Immature natural killer cell (primary cell): ENCODE results near the gene APBA1. TPM values are rescaled to one million over a fixed set of nuclear protein-coding genes. Genes with fewer than 3 reads are reported as not detected.

Experiments
- DNase-seq, 3 donors: peaks; one replicate each; pipeline ENCODE4 v3.0.0; 2022; ENCODE audit warnings: mixed read lengths in 1 of 3
- H3K27ac Mint-ChIP-seq, 6 donors: one replicate each; pipeline ENCODE4 v1.8.0; 2020; ENCODE audit warnings: mixed read lengths in 6 of 6, mild to moderate bottlenecking in 5 of 6, inconsistent platforms in 4 of 6, moderate library complexity in 3 of 6
- H3K27me3 Mint-ChIP-seq, 3 donors: one replicate each; pipeline ENCODE4 v1.8.0; 2020 to 2021; ENCODE audit warnings: low read depth in 3 of 3, mild to moderate bottlenecking in 3 of 3, mixed read lengths in 3 of 3, moderate library complexity in 3 of 3, inconsistent platforms in 1 of 3
- H3K36me3 Mint-ChIP-seq, 3 donors: one replicate each; pipeline ENCODE4 v1.8.0; 2020; ENCODE audit warnings: mixed read lengths in 3 of 3, inconsistent platforms in 2 of 3, mild to moderate bottlenecking in 2 of 3
- H3K4me1 Mint-ChIP-seq, 2 donors: one replicate each; pipeline ENCODE4 v1.8.0; 2020; ENCODE audit warnings: inconsistent platforms in 2 of 2, mild to moderate bottlenecking in 2 of 2, mixed read lengths in 2 of 2, moderate library complexity in 1 of 2
- H3K4me3 Mint-ChIP-seq, 5 donors: one replicate each; pipeline ENCODE4 v1.8.0; 2020; ENCODE audit warnings: mild to moderate bottlenecking in 5 of 5, mixed read lengths in 5 of 5, inconsistent platforms in 3 of 5, moderate library complexity in 3 of 5
- H3K9me3 Mint-ChIP-seq, 6 donors: one replicate each; pipeline ENCODE4 v1.8.0; 2020; ENCODE audit warnings: mild to moderate bottlenecking in 6 of 6, mixed read lengths in 6 of 6, inconsistent platforms in 4 of 6, moderate library complexity in 3 of 6
- polyA plus RNA-seq, 3 donors: library from polyadenylated mRNA; unstranded; fragments of 300-500 nt; fragmentation: Illumina TruSeq; gene quantifications; one replicate each; pipeline ENCODE4 v1.2.3, GENCODE V29; 2021

The APBA1 gene
- polyA plus RNA-seq, 3 donors from 2014 or later = not detected

DNA sequence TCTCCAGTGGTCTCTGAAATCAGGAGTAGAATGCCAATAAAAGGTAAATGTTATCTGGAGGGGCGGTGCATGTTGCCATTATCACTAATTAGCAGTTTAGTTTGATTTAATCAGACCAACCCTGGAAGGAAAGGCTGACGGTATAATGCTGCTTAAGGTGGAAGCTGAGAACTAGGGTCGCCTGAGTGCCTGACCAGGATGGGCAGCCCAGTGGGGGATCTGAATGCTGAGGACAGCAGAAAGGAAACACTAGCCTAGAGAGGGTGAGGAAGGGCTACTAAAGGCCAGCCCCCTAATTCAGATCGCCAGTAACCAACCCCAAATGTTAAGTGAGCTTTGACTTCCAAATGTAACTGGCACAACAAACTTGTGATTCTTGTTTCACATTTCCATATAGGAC lies 172.2 kb downstream of the APBA1 start:
- Mint-ChIP-seq H3K27me3 (peaks cover 0 to 4% (median 0%) of the 10 kb centered on the region in 3 donors), H3K27ac (no peak overlapping the region), H3K4me3 (no peak overlapping the region), H3K36me3 (no peaks in the 10 kb centered on the region), H3K4me1 (no peaks in the 10 kb centered on the region), H3K9me3 (no peaks in the 10 kb centered on the region)
- no peak for DNase-seq

DNA sequence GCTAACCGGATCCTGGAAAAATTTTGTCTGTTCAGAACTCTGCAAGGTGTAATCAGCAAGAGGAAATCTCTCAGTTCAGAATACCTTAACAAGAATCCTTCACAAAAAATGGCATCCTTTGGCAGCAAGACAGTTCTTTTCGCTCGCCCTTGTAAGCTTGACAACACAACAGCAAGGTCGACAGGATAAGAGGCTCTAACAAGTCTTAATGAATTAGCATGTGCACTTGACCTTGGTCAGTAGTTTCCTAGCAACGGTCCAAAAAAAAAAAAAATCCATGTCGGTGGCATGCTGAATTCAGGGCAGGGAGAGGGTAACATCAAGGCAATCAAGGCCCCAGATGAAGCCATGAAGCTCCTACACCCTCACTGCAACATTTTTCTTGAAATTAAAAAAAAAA lies 172.8 kb downstream of the APBA1 start:
- DNase-seq = no peak
- Mint-ChIP-seq H3K9me3 (no peaks in the 10 kb centered on the region), H3K4me3 (no peak overlapping the region), H3K36me3 (no peaks in the 10 kb centered on the region), H3K4me1 (no peaks in the 10 kb centered on the region), H3K27ac (no peak overlapping the region), H3K27me3 (peaks cover 0 to 5% (median 0%) of the 10 kb centered on the region in 3 donors)

DNA sequence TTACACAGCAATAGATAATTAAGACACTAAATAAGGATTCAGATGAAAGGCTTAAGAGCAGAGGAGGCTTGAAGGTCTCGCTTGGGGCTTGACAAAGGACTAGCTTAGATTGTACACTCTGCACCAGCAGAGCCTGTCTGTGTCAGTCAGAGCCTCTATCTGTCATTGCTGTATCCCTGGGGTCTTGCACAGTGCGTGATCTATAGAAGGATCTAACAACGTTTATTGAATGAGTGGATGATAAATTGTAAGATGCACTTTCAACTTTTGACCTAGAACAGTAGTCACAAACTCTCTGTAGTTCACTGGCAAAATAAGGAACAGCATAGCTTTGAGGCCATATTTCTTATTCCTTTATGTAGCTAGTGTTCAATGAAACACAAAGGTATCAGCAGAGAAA lies 173.7 kb downstream of the APBA1 start:
- Mint-ChIP-seq H3K27ac (no peak overlapping the region), H3K9me3 (no peaks in the 10 kb centered on the region), H3K4me1 (no peaks in the 10 kb centered on the region)

DNA sequence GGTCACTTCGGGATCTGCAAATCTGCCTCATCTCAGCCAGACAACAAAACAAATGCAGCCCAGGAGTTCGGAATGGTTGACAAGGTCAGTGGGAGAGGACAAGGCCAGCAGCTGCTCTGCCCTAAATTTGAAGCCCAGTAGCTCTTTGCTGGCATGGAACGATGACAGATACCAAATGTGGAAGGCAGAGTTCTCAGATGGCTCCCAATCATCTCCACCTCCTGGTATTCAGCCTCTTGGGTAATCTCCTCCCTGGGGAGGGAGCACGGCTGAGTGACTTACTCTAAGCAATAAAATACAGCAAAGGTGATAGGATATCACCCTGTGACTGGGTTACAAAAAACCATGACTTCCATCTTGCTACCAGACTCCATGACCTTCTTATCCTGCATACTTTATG lies 174.4 kb downstream of the APBA1 start:
- Mint-ChIP-seq H3K27ac (no peak overlapping the region), H3K4me3 (no peak overlapping the region), H3K4me1 (no peaks in the 10 kb centered on the region), H3K36me3 (no peaks in the 10 kb centered on the region), H3K27me3 (peaks cover 0 to 2% (median 0%) of the 10 kb centered on the region in 3 donors), H3K9me3 (no peaks in the 10 kb centered on the region)
- DNase-seq = no peak

More for the DNA sequence above, 173.7 kb downstream of the APBA1 start:
- no peak for DNase-seq
- peaks cover 0 to 2% (median 0%) of the 10 kb centered on the region in 3 donors for H3K27me3 Mint-ChIP-seq
- H3K4me3 Mint-ChIP-seq = no peak overlapping the region
- no peaks in the 10 kb centered on the region for H3K36me3 Mint-ChIP-seq

DNA sequence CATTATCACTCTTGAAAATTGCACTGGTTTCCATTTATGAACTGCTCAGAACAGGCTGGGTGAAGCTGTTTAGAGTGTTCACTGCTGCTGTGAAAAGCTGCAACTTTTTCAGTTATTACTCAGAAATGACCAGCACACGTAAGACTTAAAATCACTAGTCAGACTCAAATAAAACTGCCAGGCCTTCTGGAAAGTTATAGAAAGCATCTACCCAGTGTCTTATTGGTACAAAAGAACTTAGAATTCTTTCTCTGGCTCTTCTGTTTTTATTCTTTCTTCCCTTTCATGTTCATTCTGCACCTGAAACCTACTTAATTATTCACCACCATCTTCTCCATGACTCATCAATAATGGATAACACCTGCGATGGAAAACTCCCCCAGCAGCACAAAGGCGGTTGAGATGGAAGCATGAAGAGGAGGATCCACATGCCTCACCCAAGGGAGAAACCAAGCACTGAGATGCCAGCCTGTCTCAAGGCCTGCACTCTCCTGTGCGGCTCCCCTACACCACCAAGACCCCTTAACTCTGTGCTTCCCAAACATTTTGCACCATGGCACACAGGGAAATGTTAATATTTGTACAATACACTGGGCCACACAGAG lies 175.2 kb downstream of the APBA1 start:
- Mint-ChIP-seq H3K27ac (no peak overlapping the region), H3K4me1 (no peaks in the 10 kb centered on the region), H3K4me3 (no peak overlapping the region), H3K9me3 (no peaks in the 10 kb centered on the region), H3K27me3 (peaks cover 0 to 2% (median 0%) of the 10 kb centered on the region in 3 donors), H3K36me3 (no peaks in the 10 kb centered on the region)
- DNase-seq = no peak

DNA sequence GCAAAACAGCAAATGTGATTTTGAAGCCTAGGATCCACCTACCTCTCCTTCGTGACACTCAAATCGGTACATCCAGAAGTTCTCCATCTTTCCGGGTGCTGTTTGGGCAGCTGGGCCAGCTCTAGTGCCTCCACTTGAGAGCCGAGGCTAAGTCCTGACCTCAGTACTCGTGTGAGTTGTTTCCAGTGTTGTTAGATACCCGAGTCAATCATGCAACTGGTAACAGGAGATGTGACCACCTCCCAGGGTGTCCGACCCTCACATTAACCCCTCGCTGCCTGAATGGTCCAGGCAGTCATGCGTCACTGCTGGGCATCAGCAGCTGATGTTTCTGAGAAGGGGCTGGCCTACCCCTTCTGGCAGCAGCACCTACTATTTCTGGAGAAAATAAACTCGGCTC lies 176.9 kb downstream of the APBA1 start:
- Mint-ChIP-seq H3K36me3 (no peaks in the 10 kb centered on the region), H3K9me3 (no peaks in the 10 kb centered on the region), H3K4me3 (no peak overlapping the region), H3K27me3 (peaks cover 0 to 2% (median 0%) of the 10 kb centered on the region in 3 donors), H3K27ac (no peak overlapping the region), H3K4me1 (no peaks in the 10 kb centered on the region)
- DNase-seq = no peak

DNA sequence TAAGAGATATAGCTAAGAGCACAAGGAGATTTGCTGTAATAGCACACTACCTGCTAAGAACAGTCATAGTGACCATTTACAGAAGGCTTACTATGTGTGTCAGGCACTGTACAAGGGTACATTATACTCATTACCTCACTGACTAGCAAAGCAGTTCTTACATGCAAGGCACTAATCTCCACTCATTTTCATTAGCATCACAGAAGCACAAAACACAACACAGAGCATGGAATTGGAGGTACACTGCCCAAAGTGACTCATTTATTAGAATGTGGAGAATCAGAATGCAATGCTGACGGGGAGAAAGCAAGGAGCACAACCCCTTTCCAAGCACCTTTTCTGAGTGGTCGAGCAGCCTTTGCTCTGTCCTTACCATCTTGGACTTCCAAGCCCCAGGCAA lies 177.4 kb downstream of the APBA1 start:
- Mint-ChIP-seq H3K27me3 (peaks cover 0 to 2% (median 0%) of the 10 kb centered on the region in 3 donors), H3K4me3 (no peak overlapping the region), H3K9me3 (no peaks in the 10 kb centered on the region), H3K27ac (no peak overlapping the region), H3K36me3 (no peaks in the 10 kb centered on the region), H3K4me1 (no peaks in the 10 kb centered on the region)
- no peak for DNase-seq

DNA sequence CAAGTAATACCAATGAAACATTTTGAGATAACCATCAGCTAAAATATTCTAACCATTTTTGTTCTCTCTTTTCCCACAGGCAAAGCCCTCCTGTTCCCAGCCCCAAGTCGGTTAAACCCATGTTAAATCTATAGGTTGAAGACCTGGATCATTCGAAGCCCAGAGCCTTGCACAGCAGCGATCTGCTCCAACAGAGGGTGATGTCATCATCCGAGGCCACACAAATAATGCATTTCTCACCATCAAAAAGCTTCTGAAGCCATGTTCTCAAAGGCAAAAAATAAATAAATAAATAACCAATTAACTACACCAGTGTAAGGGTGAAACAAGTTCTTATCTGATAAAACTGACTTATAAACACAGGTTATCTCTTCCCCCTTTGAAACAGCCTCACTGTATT lies 178.0 kb downstream of the APBA1 start:
- no peak overlapping the region for H3K27ac Mint-ChIP-seq
- H3K4me1 Mint-ChIP-seq = no peaks in the 10 kb centered on the region
- H3K9me3 Mint-ChIP-seq = peaks cover 0 to 2% (median 0%) of the 10 kb centered on the region in 6 donors
- peaks cover 0 to 2% (median 0%) of the 10 kb centered on the region in 3 donors for H3K27me3 Mint-ChIP-seq
- H3K4me3 Mint-ChIP-seq = no peak overlapping the region
- no peaks in the 10 kb centered on the region for H3K36me3 Mint-ChIP-seq
- no peak for DNase-seq

DNA sequence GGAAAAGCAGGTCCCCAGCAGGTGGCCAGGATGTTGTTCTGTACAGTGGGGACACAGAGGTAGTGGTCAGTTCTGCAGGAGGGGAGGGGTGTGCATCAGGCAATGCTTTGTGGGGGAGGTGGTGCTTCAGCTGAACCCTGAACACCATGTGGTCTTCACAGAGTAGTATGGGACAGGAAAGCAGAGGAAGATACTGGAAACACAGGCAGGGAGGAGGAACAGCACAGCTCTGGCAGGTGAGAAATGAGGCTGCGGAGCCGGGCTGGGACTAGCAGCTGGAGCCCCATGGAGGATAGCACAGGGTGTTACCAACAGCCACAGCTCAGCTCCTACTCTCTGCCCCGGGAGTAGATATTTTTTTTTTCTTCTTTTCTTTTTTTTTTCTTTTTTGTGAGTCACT lies 185.7 kb downstream of the APBA1 start:
- no peak for DNase-seq
- H3K9me3 Mint-ChIP-seq = peaks cover 0 to 6% (median 0%) of the 10 kb centered on the region in 6 donors
- no peak overlapping the region for H3K27ac Mint-ChIP-seq
- peaks cover 0 to 3% (median 0%) of the 10 kb centered on the region in 3 donors for H3K36me3 Mint-ChIP-seq
- no peaks in the 10 kb centered on the region for H3K4me1 Mint-ChIP-seq
- H3K4me3 Mint-ChIP-seq = no peak overlapping the region
- peaks cover 2 to 11% (median 6%) of the 10 kb centered on the region in 3 donors for H3K27me3 Mint-ChIP-seq

DNA sequence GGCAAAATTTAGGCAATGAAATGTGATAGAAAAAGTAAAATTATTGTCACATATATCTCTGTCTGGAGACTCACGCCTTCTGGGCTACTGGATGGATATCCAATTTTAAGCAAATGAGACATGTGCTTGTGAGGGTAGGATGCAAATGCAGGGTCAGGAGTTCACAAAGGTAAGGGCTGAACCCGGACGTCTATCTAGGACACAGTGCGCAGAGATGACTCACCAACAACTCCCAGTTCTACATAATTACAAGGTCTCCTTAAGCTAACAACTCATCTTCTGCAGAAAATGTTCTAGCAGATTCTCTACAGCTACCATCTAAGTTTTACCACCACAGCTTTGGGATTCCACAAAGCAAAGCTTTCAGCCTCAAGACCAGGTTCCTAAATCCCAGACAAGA lies 186.7 kb downstream of the APBA1 start:
- Mint-ChIP-seq H3K36me3 (peaks cover 0 to 3% (median 0%) of the 10 kb centered on the region in 3 donors), H3K4me3 (no peak overlapping the region), H3K27ac (no peak overlapping the region), H3K4me1 (no peaks in the 10 kb centered on the region), H3K9me3 (peaks cover 0 to 6% (median 0%) of the 10 kb centered on the region in 6 donors), H3K27me3 (peaks cover 3 to 11% (median 6%) of the 10 kb centered on the region in 3 donors)
- DNase-seq = no peak

DNA sequence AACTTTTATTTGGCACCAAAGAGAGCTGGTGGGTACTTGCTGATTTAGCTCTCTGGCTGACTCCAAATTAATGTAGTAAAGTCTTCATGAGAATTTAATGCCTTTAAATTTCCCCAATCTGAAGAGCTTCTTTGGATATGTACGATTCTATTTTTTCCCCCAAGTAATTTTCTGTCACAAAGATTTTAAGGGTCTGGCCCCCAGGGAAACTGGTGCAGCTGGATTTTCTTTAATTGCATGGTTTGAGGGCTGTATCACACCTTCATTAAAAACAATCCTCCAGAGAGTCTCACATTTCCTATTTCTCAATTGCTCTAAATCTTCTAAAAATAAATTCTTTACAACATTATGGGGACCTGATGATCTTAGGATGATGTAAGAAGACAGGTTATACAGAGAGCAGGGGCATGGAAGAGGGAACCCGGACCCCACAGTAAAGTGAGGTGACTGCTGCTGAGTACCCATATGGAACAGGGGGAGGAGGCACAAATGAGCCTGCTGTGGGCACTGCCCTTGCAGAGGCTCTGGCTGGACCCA lies 188.2 kb downstream of the APBA1 start:
- Mint-ChIP-seq H3K4me1 (no peaks in the 10 kb centered on the region), H3K27ac (no peak overlapping the region), H3K36me3 (peaks cover 0 to 3% (median 0%) of the 10 kb centered on the region in 3 donors), H3K9me3 (peaks cover 0 to 6% (median 0%) of the 10 kb centered on the region in 6 donors), H3K4me3 (no peak overlapping the region), H3K27me3 (peaks cover 3 to 11% (median 6%) of the 10 kb centered on the region in 3 donors)
- no peak for DNase-seq

DNA sequence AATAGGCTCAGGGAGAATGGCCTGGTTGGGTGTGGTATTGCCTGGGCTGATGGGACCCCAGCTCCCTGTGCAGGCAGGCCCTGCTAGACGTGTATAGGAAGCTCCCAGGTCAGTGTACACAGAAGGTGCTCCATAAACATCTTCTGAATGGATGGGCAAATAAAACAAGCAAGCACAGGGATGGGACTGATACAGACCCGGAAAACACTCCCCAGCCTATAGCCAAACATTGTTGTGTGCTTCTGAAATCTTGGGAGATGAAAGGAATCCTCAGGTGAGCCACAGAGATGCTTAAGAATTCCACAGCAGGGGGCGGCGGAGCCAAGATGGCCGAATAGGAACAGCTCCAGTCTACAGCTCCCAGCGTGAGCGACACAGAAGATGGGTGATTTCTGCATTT lies 195.4 kb downstream of the APBA1 start:
- Mint-ChIP-seq H3K9me3 (no peaks in the 10 kb centered on the region), H3K27me3 (peaks cover 3 to 14% (median 11%) of the 10 kb centered on the region in 3 donors), H3K36me3 (no peaks in the 10 kb centered on the region), H3K4me1 (peaks cover 31 to 32% of the 10 kb centered on the region in 2 donors), H3K4me3 (no peak overlapping the region), H3K27ac (no peak overlapping the region)
- DNase-seq = no peak

DNA sequence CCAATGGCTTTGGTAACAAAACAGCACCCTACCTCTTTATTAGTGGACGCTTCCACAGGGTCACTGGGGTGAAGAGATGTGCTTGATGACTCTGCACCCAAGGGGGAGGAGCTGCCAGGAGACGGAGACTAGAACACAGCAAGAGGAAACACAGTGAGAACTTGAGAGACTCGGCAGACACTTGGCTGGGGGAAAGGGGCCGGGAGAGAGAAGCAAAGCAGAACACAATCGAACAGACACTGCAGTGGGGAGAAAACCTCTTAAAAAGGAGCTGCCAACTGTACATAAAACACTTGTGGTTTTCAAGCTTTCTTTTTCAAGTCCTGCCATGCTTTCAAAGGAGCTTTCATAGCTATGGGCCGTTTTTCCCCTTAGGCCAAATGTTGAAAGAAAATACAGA lies 196.2 kb downstream of the APBA1 start:
- Mint-ChIP-seq H3K4me3 (peak overlapping the region in 4 of 5 donors; percentile 36 to 69 (median 57)), H3K9me3 (no peaks in the 10 kb centered on the region), H3K4me1 (peaks cover 31 to 32% of the 10 kb centered on the region in 2 donors), H3K27ac (peak overlapping the region in 1 of 6 donors; percentile 33), H3K36me3 (no peaks in the 10 kb centered on the region), H3K27me3 (peaks cover 3 to 16% (median 11%) of the 10 kb centered on the region in 3 donors)
- DNase-seq = peak in 2 of 3 donors; percentile 22 to 33

DNA sequence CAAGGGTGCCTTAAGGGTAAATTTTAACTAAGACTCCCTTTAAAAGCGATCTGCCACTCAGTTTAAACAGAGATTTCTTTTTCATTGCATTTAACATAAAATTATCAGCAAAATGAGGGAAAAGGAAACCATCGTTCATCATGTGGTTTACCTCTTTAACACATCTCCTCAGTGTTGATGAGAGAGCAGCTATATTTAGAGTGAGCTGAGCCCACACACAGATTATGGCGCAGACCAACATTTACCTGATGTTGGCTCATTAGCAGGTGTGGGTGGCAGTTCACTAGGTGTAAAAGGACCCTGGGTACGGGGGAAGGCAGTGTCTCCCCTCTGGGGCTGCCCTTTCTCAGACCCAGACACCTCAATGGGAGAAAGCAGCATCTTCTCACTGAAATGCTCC lies 197.3 kb downstream of the APBA1 start:
- DNase-seq = peak; percentile 7 to 32 (median 8)
- Mint-ChIP-seq H3K4me1 (peaks cover 31 to 32% of the 10 kb centered on the region in 2 donors), H3K27ac (no peak overlapping the region), H3K9me3 (no peaks in the 10 kb centered on the region), H3K36me3 (no peaks in the 10 kb centered on the region), H3K4me3 (peak overlapping the region; percentile 56 to 68 (median 59)), H3K27me3 (peaks cover 5 to 16% (median 11%) of the 10 kb centered on the region in 3 donors)
